HUDEP-2 (cell line): ENCODE data around the gene CTR9.

Source experiments
- DNase-seq, 76 experiments: peaks; one replicate each; lab custom pipeline; 2025; ENCODE audit not compliant: unreplicated experiment in 76 of 76; lab: John Stamatoyannopoulos, UW

Gene CTR9

GRCh38 chr11:10750838-10751580 is at the start of gene CTR9:
Gene CTR9, plus strand, starts transcription at chr11:10751246. Its CDS starts 167 bp downstream, at chr11:10751413.
- peak in 75 of 76 experiments; percentile 30 to 92 (median 81) for DNase-seq

GRCh38 chr11:10701982-10702381 is 49.1 kb upstream of the CTR9 start:
- no peak for DNase-seq

DNA sequence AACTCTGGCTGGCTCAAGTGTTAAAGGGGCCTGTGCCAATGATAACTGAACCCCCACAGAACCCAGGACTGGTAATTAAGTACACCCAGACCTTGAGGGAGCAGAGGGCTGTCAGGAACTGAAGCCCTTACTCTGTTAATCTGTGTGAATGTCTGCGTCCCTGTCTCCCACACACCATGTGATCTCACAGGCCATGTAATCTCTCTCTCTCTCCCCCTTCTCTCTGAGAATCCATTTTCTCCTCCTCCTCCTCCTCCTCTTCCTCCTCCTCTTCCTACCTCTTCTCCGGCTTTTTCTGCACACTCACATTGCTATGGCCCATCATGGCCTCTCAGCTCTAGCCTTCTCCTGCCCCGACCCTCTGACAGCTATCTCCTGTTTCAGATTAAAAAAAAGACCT is 42.9 kb upstream of the CTR9 start:
- no peak for DNase-seq

GRCh38 chr11:10709299-10710086 is 41.6 kb upstream of the CTR9 start:
- no peak for DNase-seq

GRCh38 chr11:10715571-10715970 is 35.5 kb upstream of the CTR9 start:
- no peak for DNase-seq

DNA sequence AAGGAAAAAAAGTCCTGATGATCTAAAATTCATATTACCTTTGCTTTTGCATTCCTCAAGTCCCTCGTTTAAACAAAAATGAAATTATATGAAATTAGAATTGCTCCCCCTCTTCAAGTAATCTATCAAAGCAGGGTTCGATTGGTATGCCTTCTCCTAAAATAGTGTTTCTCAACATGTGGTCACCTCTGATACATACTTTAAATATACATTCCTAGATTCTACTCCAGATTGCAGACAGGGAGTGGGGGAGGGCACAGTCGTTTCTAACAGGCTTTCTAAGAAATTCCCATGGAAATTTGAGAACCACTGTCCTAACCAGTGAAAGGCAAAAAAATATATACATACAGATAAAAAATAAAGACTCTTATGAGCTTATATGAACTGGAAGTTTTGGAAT is 34.9 kb upstream of the CTR9 start:
- DNase-seq: no peak

- DNase-seq: no peak
Observed at GRCh38 chr11:10716543-10717259, 34.3 kb upstream of the CTR9 start.

GRCh38 chr11:10719616-10720015 is 31.4 kb upstream of the CTR9 start:
- no peak for DNase-seq

GRCh38 chr11:10720881-10721376 is 30.1 kb upstream of the CTR9 start:
- DNase-seq: no peak

DNA sequence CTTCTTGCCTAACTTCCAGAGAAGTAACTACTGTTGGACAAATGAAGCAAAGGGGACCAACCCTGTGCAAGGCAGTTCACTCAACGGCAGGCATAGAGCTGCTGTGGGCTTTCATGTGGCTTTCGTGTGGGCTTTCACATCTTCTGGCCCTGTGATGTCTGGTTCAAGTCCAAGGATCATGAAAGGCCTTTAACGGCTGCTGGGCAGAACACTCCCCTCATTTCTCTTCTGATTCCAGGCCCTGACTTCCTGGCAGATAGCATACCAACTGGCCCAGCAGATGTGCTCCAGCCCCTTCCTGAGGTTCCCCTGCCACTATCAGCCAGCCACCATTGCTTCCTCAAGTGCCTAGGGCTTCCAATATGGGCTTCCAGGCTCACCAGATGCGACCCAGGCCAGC is 28.7 kb upstream of the CTR9 start:
- DNase-seq: no peak

- no peak for DNase-seq
Observed at GRCh38 chr11:10725114-10725906, 25.7 kb upstream of the CTR9 start.

- DNase-seq: no peak
Observed at GRCh38 chr11:10725907-10726253, 25.2 kb upstream of the CTR9 start.

- no peak for DNase-seq
Observed at GRCh38 chr11:10727146-10727851, 23.7 kb upstream of the CTR9 start.

GRCh38 chr11:10728154-10728553 is 22.9 kb upstream of the CTR9 start:
- DNase-seq: no peak

DNA sequence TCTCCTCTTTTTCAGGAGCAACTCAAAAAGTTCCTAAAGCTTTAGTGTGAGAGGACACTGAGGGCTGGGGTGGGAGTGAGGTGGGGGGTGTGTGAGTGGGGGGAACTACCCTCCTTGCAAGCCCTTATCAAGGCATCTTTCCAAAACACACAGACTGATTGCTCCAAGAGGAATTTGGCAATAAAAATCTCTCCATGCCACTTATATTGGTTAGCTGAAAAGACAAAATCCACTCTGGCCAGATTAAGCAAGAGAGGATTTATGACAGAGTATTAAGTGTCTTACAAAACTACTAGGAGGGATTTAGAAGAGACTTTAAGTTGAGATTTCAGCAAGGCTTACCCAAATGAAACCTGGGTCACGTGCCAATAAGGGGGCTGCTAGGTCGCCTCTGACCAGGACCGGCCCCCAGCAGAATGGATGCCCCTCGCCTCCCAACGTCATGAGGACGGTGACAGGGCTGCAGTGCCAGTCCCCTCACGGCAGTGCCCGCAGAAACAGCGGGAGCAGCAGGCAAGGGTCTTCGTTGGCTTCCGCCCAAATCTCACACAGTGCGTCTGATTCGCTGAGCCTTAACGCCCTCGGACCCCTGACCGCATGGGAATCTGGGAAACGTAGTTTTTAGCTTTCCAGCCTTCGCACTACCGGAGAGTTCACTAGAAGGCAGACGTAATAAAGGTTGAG is 22.1 kb upstream of the CTR9 start:
- no peak for DNase-seq

DNA sequence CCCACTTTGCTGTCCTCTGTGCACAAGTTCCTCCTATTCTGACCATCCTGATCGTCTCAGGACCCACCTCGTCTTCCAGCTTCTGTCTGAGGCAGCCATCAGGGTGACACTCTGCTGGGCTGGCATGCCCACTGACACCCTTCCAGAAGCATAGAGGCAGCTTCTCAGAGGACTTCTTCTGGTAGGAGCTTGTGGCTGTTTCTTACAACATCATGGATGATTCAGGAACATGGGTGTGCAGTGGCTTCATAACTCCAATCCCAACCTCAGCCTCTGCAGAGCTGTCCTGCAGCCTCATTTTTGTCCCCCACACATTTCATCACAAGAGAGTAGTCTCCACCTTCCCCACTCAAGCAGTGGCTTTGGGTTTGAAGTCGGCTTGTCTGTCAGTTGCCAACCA is 20.9 kb upstream of the CTR9 start:
- no peak for DNase-seq

DNA sequence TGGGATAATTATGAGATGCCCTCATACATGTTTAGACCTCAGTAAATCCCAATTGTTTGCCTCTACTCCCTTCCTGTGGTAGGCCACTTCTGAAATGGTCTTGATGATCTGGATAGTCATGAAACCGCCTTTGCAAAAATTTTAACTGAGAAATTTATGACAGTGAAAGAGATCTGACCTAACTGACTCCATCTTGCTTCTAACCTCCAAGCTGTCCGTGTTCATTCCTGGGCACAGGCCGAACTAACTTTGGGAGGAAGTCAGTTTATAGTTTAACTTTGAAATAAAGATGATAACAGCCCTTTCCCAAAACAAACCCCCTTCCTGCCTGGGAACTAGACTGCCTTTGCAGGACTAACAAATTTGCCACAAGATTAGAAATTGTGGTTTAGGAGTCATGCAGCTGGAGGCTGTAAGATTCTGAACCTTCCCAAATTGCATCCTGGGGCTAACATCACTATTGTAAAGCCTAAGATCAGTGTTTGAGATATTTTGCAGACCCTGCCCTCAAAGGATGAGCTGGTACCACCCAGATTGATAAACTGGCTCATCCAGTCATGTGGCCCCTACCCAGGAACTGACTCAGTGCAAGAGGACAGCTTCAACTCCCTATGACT is 19.9 kb upstream of the CTR9 start:
- no peak for DNase-seq

- DNase-seq: peak in 75 of 76 experiments; percentile 23 to 92 (median 82)
Observed at GRCh38 chr11:10735481-10736475, 15.3 kb upstream of the CTR9 start.
